ENCODE data around the gene CMPK2. TPM values are rescaled to one million over a fixed set of nuclear protein-coding genes. Genes with fewer than 3 reads are reported as not detected.

CMPK2 gene
- total and polyA plus RNA-seq, 7 donors = 1.3 to 4.2 (median 1.7) TPM

GRCh38 chr2:6806604-6807003 is 59.1 kb downstream of the CMPK2 start:
- Histone ChIP-seq H3K27me3 (ENCODE audit: insufficient read depth in 3 of 3, low read length in 2 of 3) (peaks cover 0 to 16% (median 0%) of the 10 kb centered on the region in 3 donors), H3K9me3 (no peaks in the 10 kb centered on the region), H3K4me1 (no peaks in the 10 kb centered on the region), H3K4me3 (no peak overlapping the region), H3K27ac (no peak overlapping the region), H3K36me3 (ENCODE audit: insufficient read depth in 1 of 2, low read depth in 1 of 2) (no peaks in the 10 kb centered on the region)
- 62 to 65% (median 63%) methylated on average over 6 of the region's 6 CpGs for WGBS, 3 donors
- DNase-seq (no peak), ATAC-seq (no peak)
- TF ChIP-seq CTCF (IDR thresholded peaks at IDR 0.05) = no peak
- intact Hi-C loops (cut with DNase I) = no loop called here

GRCh38 chr2:6800553-6800952 is 65.2 kb downstream of the CMPK2 start:
- intact Hi-C loops (cut with DNase I) = no loop called here
- WGBS, 3 donors = 77 to 82% (median 79%) methylated on average over 5 of the region's 5 CpGs
- TF ChIP-seq CTCF (IDR thresholded peaks at IDR 0.05) = no peak

More at GRCh38 chr2:6800553-6800952, 65.2 kb downstream of the CMPK2 start:
- no peaks in the 10 kb centered on the region for H3K36me3 ChIP-seq (ENCODE audit: insufficient read depth in 1 of 2, low read depth in 1 of 2)
- ATAC-seq (no peak), DNase-seq (no peak)
- H3K4me1 ChIP-seq = no peaks in the 10 kb centered on the region
- H3K9me3 ChIP-seq = no peaks in the 10 kb centered on the region
- H3K27ac ChIP-seq = no peak overlapping the region
- H3K4me3 ChIP-seq = no peak overlapping the region
- peaks cover 0 to 4% (median 0%) of the 10 kb centered on the region in 3 donors for H3K27me3 ChIP-seq (ENCODE audit: insufficient read depth in 3 of 3, low read length in 2 of 3)

Other genes with a start within 250 kb of the CMPK2 start
- 1 to 10 TPM; 1.7 to 3.1 (median 2.6) TPM for gene RSAD2, start 11.9 kb upstream of the CMPK2 start, total RNA-seq
- 1 to 10 TPM in 2 of 3 donors, under 1 TPM in 1; 0.95 to 2.7 (median 2.1) TPM for gene RSAD2, start 11.9 kb upstream of the CMPK2 start, polyA plus RNA-seq
- 10 to 100 TPM in 2 of 4 donors, 1 to 10 TPM in 2; 8.2 to 15.6 (median 11.9) TPM for gene RNF144A, start 51.5 kb upstream of the CMPK2 start, total RNA-seq
- gene RNF144A, start 51.5 kb upstream of the CMPK2 start, polyA plus RNA-seq = 1 to 10 TPM; 2.4 to 8.7 (median 5.4) TPM